GM19397 (cell line): Measurements from ENCODE around the gene MT1G.
"Not testable (repeated sequence)": the region's sequence is repeated elsewhere in the genome, so short reads cannot be mapped to it uniquely, and the experiment has no call there.

ENCODE experiments used
- ATAC-seq: cut with Tn5 transposase; IDR thresholded peaks from one replicate; pipeline ENCODE4 v1.9.1; 2021; ENCODE audit warnings: mild to moderate bottlenecking, moderate library complexity; ENCODE audit not compliant: unreplicated experiment

MT1G gene

GRCh38 chr16:56684926-56685590 is 17.2 kb upstream of the MT1G start:
- no peak for ATAC-seq

DNA sequence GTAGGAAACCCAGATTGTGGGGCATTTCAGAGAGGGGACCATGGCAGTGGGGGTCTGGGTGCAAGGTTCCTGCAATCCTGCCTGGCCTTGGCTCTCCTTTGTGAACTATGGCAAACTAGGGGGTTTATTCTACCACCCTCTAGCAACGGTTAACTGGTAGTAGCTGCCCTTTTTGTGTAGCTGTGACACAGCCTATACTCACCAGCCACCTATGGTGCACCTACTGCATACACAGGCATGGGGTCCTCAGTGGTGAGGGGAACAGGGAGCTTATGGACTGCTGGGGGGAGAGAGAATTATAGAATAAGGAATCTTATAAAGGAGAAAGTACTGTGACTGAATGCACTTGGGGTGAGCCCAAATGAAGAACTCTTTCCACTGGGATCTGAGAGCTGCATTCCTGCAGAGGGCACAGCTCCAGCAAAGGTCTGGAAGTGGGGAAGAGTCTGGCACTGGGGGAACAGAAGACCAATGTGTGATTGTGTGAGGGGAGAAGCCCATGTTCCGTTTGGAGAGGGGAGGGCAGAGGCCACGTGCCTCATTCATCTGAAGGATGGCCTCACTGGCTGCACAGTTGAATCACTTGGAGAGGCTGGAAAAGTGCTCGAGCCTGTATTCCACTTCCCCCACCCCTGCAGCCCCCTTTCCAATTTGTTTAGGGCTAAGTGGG is 16.5 kb upstream of the MT1G start:
- no peak for ATAC-seq

- no peak for ATAC-seq
Measured at GRCh38 chr16:56683424-56684172, 15.7 kb upstream of the MT1G start.

DNA sequence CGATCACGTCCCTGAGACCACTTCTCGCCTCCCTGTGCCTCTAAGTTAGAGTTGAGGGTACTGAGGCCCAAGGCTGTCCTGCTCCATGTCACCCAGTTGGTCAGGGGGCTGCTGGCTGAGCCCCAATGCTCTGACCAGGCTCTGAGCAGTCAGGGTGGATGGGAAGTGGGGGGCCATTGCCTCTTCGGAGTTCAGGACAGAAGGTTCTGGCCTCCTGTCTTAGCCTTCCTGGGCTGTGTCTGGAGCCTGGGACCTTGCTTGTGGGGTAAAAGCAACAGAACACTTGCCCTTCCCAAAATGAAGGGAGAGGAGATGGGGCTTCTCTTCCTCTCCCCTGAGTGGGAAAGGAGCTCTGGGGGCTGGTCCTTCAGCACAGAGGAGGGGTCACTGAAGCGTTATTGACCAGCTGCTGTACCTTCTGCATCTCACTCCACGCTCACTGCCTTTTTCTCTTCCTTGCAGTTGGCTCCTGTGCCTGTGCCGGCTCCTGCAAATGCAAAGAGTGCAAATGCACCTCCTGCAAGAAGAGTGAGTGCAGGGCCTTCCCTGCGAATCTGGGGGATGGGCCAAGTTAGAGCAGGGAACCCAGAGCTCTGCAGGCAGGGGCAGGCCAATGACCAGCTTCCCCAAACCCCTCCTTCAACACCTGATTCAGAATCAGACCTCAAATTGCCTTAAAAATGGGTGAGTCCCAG is 15.0 kb upstream of the MT1G start:
- ATAC-seq = no peak

GRCh38 chr16:56681939-56682702 is 14.3 kb upstream of the MT1G start, which contains the start of gene MT1X:
MT1X (plus strand) TSS chr16:56682470; CDS start chr16:56682541, 71 bp downstream.
- peak; percentile 99 for ATAC-seq

DNA sequence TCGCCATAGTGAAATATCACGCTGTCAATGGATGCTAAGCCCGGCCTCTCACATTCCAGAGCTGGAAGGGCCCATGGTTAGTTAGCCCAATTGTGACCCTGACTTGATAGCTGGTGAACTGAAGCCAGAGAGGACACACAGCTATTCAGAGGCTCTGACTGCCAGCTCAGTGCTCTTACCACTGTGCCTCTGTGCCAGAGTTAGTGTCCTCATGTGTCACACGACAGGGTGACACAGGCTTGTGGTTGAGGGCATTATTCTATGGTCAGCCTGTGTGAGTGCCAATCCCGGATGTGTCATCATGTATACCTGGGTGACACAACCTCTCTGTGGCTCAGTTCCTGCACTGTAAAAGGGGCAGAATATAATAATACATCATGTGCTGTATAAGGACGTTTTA is 12.0 kb upstream of the MT1G start:
- ATAC-seq = no peak

DNA sequence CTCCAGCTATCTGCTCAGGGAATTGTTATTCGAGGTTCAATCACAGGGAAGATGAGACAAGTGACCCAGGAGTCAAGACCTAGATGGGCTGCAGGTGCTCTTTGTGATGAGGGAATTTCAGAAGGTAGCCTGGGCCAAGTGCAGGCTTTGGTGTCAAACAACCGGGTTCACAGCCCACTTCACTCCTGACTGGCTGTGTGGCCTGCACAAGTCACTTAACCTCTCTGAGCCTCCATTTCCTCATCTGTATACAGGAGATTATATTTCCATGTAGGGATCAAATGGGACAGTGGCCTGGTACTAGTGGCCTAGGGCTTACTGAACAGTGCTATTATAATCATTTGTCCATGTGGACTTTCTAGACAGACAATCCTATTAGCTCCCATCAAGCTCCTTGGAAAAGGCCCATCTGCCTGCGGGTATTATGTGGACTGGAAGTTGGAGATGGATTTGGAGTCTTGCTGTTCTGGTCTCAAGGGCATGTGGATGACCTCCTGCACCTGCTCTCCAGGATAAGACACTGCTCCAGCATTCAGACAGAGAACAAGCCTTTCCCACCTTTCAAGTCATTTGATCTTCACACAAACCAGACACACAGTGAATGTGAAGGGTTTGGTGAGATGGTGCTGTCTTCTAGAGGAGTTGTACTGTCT is 11.3 kb upstream of the MT1G start:
- no peak for ATAC-seq

- no peak for ATAC-seq
Measured at GRCh38 chr16:56677474-56677873, 9.6 kb upstream of the MT1G start.

DNA sequence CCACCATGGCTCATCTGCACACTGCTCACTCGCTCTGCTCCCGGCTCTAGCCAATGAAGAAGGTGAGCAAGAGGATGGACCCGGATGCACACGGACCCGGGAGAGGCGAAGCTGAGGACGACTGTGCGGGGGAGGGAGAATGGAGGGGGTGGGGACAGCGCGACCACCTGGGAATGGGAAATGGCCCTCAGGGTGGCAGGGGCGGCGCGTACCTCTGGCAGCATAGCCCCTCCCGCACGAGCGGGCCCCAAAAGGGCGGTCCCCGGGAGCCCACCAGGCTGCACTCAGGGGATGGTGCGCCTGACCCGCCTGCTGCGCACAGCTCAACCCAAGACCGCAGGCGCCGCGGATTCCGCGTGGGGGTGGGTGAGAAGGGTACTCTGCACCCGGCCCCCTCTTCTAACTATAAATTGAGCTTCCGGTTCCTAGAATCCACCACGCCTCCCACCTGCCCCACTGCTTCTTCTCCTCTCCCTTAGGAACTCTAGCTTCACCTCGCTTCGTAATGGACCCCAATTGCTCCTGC is 7.9 kb upstream of the MT1G start:
- ATAC-seq = no peak

- ATAC-seq = not testable (repeated sequence)
Measured at GRCh38 chr16:56674570-56674969, 6.7 kb upstream of the MT1G start.

- no peak for ATAC-seq
Measured at GRCh38 chr16:56673921-56674320, 6.1 kb upstream of the MT1G start.

- ATAC-seq = no peak
Measured at GRCh38 chr16:56672761-56673536, 5.1 kb upstream of the MT1G start.

GRCh38 chr16:56672171-56672570 is 4.3 kb upstream of the MT1G start:
- not testable (repeated sequence) for ATAC-seq

- ATAC-seq = not testable (repeated sequence)
Measured at GRCh38 chr16:56671691-56672090, 3.8 kb upstream of the MT1G start.

- ATAC-seq = no peak
Measured at GRCh38 chr16:56670620-56670934, 2.7 kb upstream of the MT1G start.

GRCh38 chr16:56669840-56670619 is 2.2 kb upstream of the MT1G start:
- ATAC-seq = no peak

GRCh38 chr16:56669005-56669839 is 1.4 kb upstream of the MT1G start, which contains the start of gene MT1H:
MT1H (plus strand) TSS chr16:56669814; CDS start chr16:56669885, 71 bp downstream.
- ATAC-seq = no peak
